GM23338 (cell line): ENCODE measurements around the gene ZNF283. TPM values are rescaled to one million over a fixed set of nuclear protein-coding genes. Genes with fewer than 3 reads are reported as not detected.

Experiments used
- ATAC-seq: fragments of 200-7000 bp; cut with Tn5 transposase; 3 replicates; pipeline ENCODE4 v1.9.1; 2020
- DNase-seq: peaks from one replicate; pipeline ENCODE4 v3.0.0-alpha.2; 2015; ENCODE audit warnings: low spot score
- H2AFZ ChIP-seq: fragments of 200-600 bp; sonication (generic); 2 replicates; pipeline ENCODE4 v1.8.0; 2016; ENCODE audit warnings: antibody characterized with exemption, mild to moderate bottlenecking, moderate library complexity
- H3F3A ChIP-seq: fragments of 200-600 bp; sonication (generic); replicated peaks from 2 replicates; pipeline ENCODE4 v1.8.0; 2017; ENCODE audit warnings: antibody characterized with exemption, mixed run types, low read depth
- H3K27ac ChIP-seq: fragments of 200-600 bp; sonication (generic); 2 replicates; pipeline ENCODE4 v1.6.1; 2016; ENCODE audit warnings: low read depth
- H3K27me3 ChIP-seq: fragments of 200-600 bp; sonication (generic); 2 replicates; pipeline ENCODE4 v1.8.0; 2016; ENCODE audit warnings: mild to moderate bottlenecking, mixed run types, moderate library complexity; ENCODE audit not compliant: insufficient read depth
- H3K36me3 ChIP-seq: fragments of 200-600 bp; sonication (generic); 2 replicates; pipeline ENCODE4 v1.8.0; 2016; ENCODE audit warnings: mild to moderate bottlenecking; ENCODE audit not compliant: insufficient read depth
- H3K4me1 ChIP-seq: fragments of 200-600 bp; sonication (generic); 2 replicates; pipeline ENCODE4 v1.8.0; 2016; ENCODE audit warnings: mild to moderate bottlenecking, moderate library complexity; ENCODE audit not compliant: insufficient read depth
- H3K4me2 ChIP-seq: fragments of 200-600 bp; sonication (generic); 2 replicates; pipeline ENCODE4 v1.7.1; 2017; ENCODE audit warnings: mixed run types
- H3K4me3 ChIP-seq: fragments of 200-600 bp; sonication (generic); 2 replicates; pipeline ENCODE4 v1.6.1; 2016; ENCODE audit warnings: mixed run types
- H3K79me2 ChIP-seq: fragments of 200-600 bp; sonication (generic); replicated peaks from 2 replicates; pipeline ENCODE4 v1.8.0; 2017; ENCODE audit warnings: mild to moderate bottlenecking; ENCODE audit not compliant: insufficient read depth
- H3K9me2 ChIP-seq: fragments of 200-600 bp; sonication (generic); 2 replicates; pipeline ENCODE4 v1.8.0; 2017; ENCODE audit not compliant: insufficient read depth
- H4K20me1 ChIP-seq: fragments of 200-600 bp; sonication (generic); replicated peaks from 2 replicates; pipeline ENCODE4 v1.8.0; 2017; ENCODE audit warnings: mild to moderate bottlenecking; ENCODE audit not compliant: insufficient read depth
- H3K27ac Mint-ChIP-seq: 2 replicates; pipeline ENCODE4 v1.8.0; 2020; ENCODE audit warnings: inconsistent platforms, mild to moderate bottlenecking, moderate library complexity, mixed read lengths
- H3K27me3 Mint-ChIP-seq: 3 replicates; pipeline ENCODE4 v1.8.0; 2022; ENCODE audit warnings: low read depth, mild to moderate bottlenecking, moderate library complexity, mixed read lengths, inconsistent platforms; ENCODE audit not compliant: insufficient read depth, poor library complexity
- H3K36me3 Mint-ChIP-seq: 3 replicates; pipeline ENCODE4 v1.8.0; 2021; ENCODE audit warnings: low read depth, mild to moderate bottlenecking, inconsistent platforms, moderate library complexity, mixed read lengths
- H3K4me1 Mint-ChIP-seq: 3 replicates; pipeline ENCODE4 v1.8.0; 2020; ENCODE audit warnings: mild to moderate bottlenecking, inconsistent platforms, mixed read lengths
- H3K4me3 Mint-ChIP-seq: 3 replicates; pipeline ENCODE4 v1.8.0; 2021; ENCODE audit warnings: moderate library complexity, mild to moderate bottlenecking, inconsistent platforms, mixed read lengths
- H3K9me3 Mint-ChIP-seq: 3 replicates; pipeline ENCODE4 v1.8.0; 2020; ENCODE audit warnings: moderate library complexity, mild to moderate bottlenecking, inconsistent platforms, mixed read lengths
- CREB1 ChIP-seq: fragments of 250-450 bp; sonication (Bioruptor Pico); IDR thresholded peaks from 2 replicates; pipeline ENCODE4 v1.5.0; 2020; ENCODE audit warnings: low read depth, mild to moderate bottlenecking, moderate library complexity
- EZH2 ChIP-seq: fragments of 200-600 bp; sonication (generic); IDR thresholded peaks from one replicate; pipeline ENCODE4 v1.8.0; 2017; ENCODE audit warnings: antibody characterized with exemption, mild to moderate bottlenecking, low read depth; ENCODE audit not compliant: unreplicated experiment
- EZH2phosphoT487 ChIP-seq: fragments of 200-600 bp; sonication (generic); IDR thresholded peaks from one replicate; pipeline ENCODE4 v1.8.1; 2018; ENCODE audit warnings: antibody characterized with exemption; ENCODE audit not compliant: unreplicated experiment
- JUNB ChIP-seq: IDR thresholded peaks from one replicate; pipeline ENCODE4 v1.6.1; 2016; ENCODE audit warnings: antibody characterized with exemption; ENCODE audit not compliant: unreplicated experiment
- NANOG ChIP-seq: IDR thresholded peaks from 2 replicates; pipeline ENCODE4 v1.6.1; 2016; ENCODE audit warnings: antibody characterized with exemption, borderline replicate concordance
- POLR2AphosphoS5 ChIP-seq: IDR thresholded peaks from 2 replicates; pipeline ENCODE4 v1.6.1; 2016; ENCODE audit warnings: antibody characterized with exemption, low read depth
- STAT1 ChIP-seq: IDR thresholded peaks from one replicate; pipeline ENCODE4 v1.6.1; 2016; ENCODE audit warnings: antibody characterized with exemption; ENCODE audit not compliant: unreplicated experiment
- ZNF114 ChIP-seq: fragments of 250-450 bp; sonication (Bioruptor Pico); IDR thresholded peaks from 2 replicates; pipeline ENCODE4 v1.5.0; 2020; ENCODE audit warnings: mild to moderate bottlenecking, moderate library complexity
- ZNF331 ChIP-seq: fragments of 250-450 bp; sonication (Bioruptor Pico); IDR thresholded peaks from 2 replicates; pipeline ENCODE4 v1.5.0; 2020; ENCODE audit warnings: low read depth, mild to moderate bottlenecking, moderate library complexity
- polyA plus RNA-seq: library from polyadenylated mRNA; unstranded; fragments of >200 nt; fragmentation: Nextera tagmentation; extraction: Ambion mirVana; gene quantifications from 2 replicates; pipeline ENCODE4 v1.2.1, GENCODE V29; 2016
- total RNA-seq: library from RNA; depleted of rRNA; stranded (reverse); fragments of >200 nt; shearing (Covaris generic); gene quantifications from 2 replicates; pipeline ENCODE4 v1.2.3, GENCODE V29; 2014
- TF ChIP-seq, protein P1 (sequence below): IDR thresholded peaks from one replicate; pipeline ENCODE4 v1.6.1; 2018; ENCODE audit warnings: antibody characterized with exemption; ENCODE audit not compliant: unreplicated experiment
- TF ChIP-seq, protein P2 (sequence below): IDR thresholded peaks from 2 replicates; pipeline ENCODE4 v1.6.1; 2016; ENCODE audit warnings: antibody characterized with exemption
- TF ChIP-seq, protein P3 (sequence below), 2 experiments: fragments of 200-600 bp in 1 of 2; sonication (generic) in 1 of 2; conservative IDR thresholded peaks; 2 replicates each; pipeline versions ENCODE4 v1.5.1 to v1.6.1; 2016 to 2017; ENCODE audit warnings: antibody characterized with exemption in 2 of 2, low read depth in 2 of 2, mild to moderate bottlenecking in 2 of 2, moderate library complexity in 1 of 2
- TF ChIP-seq, protein P4 (sequence below): fragments of 250-450 bp; sonication (Bioruptor Pico); IDR thresholded peaks from 2 replicates; pipeline ENCODE4 v1.5.0; 2020; ENCODE audit warnings: mild to moderate bottlenecking, moderate library complexity

Gene ZNF283
- total and polyA plus RNA-seq, 2 experiments from 2014 or later = 3.1 to 12.0 TPM

DNA sequence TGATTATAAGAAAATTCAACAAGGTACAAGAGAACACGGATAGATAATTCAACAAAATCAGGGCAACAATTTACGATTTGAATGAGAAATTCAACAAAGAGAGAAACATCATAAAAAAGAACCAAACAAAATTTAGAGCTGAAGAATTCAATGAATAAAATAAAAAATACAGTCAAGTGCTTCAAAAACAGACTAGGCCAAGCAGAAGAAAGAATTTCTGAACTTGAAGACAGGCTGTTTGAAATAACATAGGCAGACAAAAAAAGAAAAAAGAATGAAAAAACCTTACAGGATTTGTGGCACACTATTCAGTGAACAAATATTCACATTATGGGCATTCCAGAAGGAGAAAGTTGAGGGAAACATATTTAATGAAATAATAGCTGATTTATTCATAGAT is 31.1 kb downstream of the ZNF283 start:
- Histone ChIP-seq H3K27me3 (no peaks in the 10 kb centered on the region), H3K4me1 (no peaks in the 10 kb centered on the region), H2AFZ (no peak overlapping the region), H3K9me2 (no peaks in the 10 kb centered on the region), H4K20me1 (no peaks in the 10 kb centered on the region), H3K27ac (no peak overlapping the region), H3F3A (no peaks in the 10 kb centered on the region), H3K36me3 (peaks cover 4% of the 10 kb centered on the region; the same call in 1 of the 2 replicates), H3K4me3 (no peak overlapping the region), H3K4me2 (no peak overlapping the region), H3K79me2 (no peaks in the 10 kb centered on the region)
- ATAC-seq (no peak), DNase-seq (no peak)
- H3K4me1 Mint-ChIP-seq = no peaks in the 10 kb centered on the region
- H3K9me3 Mint-ChIP-seq = peaks cover 89% of the 10 kb centered on the region
- peaks cover 25% of the 10 kb centered on the region for H3K36me3 Mint-ChIP-seq
- TF ChIP-seq NANOG (no peak), EZH2 (no peak), ZNF331 (CRISPR knock-in tag) (no peak), POLR2AphosphoS5 (no peak), STAT1 (no peak), JUNB (no peak), ZNF114 (CRISPR knock-in tag) (no peak), CREB1 (CRISPR knock-in tag) (no peak), EZH2phosphoT487 (no peak)
- TF ChIP-seq, protein P1, sequence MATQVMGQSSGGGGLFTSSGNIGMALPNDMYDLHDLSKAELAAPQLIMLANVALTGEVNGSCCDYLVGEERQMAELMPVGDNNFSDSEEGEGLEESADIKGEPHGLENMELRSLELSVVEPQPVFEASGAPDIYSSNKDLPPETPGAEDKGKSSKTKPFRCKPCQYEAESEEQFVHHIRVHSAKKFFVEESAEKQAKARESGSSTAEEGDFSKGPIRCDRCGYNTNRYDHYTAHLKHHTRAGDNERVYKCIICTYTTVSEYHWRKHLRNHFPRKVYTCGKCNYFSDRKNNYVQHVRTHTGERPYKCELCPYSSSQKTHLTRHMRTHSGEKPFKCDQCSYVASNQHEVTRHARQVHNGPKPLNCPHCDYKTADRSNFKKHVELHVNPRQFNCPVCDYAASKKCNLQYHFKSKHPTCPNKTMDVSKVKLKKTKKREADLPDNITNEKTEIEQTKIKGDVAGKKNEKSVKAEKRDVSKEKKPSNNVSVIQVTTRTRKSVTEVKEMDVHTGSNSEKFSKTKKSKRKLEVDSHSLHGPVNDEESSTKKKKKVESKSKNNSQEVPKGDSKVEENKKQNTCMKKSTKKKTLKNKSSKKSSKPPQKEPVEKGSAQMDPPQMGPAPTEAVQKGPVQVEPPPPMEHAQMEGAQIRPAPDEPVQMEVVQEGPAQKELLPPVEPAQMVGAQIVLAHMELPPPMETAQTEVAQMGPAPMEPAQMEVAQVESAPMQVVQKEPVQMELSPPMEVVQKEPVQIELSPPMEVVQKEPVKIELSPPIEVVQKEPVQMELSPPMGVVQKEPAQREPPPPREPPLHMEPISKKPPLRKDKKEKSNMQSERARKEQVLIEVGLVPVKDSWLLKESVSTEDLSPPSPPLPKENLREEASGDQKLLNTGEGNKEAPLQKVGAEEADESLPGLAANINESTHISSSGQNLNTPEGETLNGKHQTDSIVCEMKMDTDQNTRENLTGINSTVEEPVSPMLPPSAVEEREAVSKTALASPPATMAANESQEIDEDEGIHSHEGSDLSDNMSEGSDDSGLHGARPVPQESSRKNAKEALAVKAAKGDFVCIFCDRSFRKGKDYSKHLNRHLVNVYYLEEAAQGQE = no peak
- TF ChIP-seq, protein P2, sequence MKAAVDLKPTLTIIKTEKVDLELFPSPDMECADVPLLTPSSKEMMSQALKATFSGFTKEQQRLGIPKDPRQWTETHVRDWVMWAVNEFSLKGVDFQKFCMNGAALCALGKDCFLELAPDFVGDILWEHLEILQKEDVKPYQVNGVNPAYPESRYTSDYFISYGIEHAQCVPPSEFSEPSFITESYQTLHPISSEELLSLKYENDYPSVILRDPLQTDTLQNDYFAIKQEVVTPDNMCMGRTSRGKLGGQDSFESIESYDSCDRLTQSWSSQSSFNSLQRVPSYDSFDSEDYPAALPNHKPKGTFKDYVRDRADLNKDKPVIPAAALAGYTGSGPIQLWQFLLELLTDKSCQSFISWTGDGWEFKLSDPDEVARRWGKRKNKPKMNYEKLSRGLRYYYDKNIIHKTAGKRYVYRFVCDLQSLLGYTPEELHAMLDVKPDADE = no peak
- TF ChIP-seq, protein P3, sequence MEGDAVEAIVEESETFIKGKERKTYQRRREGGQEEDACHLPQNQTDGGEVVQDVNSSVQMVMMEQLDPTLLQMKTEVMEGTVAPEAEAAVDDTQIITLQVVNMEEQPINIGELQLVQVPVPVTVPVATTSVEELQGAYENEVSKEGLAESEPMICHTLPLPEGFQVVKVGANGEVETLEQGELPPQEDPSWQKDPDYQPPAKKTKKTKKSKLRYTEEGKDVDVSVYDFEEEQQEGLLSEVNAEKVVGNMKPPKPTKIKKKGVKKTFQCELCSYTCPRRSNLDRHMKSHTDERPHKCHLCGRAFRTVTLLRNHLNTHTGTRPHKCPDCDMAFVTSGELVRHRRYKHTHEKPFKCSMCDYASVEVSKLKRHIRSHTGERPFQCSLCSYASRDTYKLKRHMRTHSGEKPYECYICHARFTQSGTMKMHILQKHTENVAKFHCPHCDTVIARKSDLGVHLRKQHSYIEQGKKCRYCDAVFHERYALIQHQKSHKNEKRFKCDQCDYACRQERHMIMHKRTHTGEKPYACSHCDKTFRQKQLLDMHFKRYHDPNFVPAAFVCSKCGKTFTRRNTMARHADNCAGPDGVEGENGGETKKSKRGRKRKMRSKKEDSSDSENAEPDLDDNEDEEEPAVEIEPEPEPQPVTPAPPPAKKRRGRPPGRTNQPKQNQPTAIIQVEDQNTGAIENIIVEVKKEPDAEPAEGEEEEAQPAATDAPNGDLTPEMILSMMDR (conservative IDR thresholded peaks at IDR 0.05; ENCODE audit: low read depth in 2 of 2) = no peak
- TF ChIP-seq, protein P4, sequence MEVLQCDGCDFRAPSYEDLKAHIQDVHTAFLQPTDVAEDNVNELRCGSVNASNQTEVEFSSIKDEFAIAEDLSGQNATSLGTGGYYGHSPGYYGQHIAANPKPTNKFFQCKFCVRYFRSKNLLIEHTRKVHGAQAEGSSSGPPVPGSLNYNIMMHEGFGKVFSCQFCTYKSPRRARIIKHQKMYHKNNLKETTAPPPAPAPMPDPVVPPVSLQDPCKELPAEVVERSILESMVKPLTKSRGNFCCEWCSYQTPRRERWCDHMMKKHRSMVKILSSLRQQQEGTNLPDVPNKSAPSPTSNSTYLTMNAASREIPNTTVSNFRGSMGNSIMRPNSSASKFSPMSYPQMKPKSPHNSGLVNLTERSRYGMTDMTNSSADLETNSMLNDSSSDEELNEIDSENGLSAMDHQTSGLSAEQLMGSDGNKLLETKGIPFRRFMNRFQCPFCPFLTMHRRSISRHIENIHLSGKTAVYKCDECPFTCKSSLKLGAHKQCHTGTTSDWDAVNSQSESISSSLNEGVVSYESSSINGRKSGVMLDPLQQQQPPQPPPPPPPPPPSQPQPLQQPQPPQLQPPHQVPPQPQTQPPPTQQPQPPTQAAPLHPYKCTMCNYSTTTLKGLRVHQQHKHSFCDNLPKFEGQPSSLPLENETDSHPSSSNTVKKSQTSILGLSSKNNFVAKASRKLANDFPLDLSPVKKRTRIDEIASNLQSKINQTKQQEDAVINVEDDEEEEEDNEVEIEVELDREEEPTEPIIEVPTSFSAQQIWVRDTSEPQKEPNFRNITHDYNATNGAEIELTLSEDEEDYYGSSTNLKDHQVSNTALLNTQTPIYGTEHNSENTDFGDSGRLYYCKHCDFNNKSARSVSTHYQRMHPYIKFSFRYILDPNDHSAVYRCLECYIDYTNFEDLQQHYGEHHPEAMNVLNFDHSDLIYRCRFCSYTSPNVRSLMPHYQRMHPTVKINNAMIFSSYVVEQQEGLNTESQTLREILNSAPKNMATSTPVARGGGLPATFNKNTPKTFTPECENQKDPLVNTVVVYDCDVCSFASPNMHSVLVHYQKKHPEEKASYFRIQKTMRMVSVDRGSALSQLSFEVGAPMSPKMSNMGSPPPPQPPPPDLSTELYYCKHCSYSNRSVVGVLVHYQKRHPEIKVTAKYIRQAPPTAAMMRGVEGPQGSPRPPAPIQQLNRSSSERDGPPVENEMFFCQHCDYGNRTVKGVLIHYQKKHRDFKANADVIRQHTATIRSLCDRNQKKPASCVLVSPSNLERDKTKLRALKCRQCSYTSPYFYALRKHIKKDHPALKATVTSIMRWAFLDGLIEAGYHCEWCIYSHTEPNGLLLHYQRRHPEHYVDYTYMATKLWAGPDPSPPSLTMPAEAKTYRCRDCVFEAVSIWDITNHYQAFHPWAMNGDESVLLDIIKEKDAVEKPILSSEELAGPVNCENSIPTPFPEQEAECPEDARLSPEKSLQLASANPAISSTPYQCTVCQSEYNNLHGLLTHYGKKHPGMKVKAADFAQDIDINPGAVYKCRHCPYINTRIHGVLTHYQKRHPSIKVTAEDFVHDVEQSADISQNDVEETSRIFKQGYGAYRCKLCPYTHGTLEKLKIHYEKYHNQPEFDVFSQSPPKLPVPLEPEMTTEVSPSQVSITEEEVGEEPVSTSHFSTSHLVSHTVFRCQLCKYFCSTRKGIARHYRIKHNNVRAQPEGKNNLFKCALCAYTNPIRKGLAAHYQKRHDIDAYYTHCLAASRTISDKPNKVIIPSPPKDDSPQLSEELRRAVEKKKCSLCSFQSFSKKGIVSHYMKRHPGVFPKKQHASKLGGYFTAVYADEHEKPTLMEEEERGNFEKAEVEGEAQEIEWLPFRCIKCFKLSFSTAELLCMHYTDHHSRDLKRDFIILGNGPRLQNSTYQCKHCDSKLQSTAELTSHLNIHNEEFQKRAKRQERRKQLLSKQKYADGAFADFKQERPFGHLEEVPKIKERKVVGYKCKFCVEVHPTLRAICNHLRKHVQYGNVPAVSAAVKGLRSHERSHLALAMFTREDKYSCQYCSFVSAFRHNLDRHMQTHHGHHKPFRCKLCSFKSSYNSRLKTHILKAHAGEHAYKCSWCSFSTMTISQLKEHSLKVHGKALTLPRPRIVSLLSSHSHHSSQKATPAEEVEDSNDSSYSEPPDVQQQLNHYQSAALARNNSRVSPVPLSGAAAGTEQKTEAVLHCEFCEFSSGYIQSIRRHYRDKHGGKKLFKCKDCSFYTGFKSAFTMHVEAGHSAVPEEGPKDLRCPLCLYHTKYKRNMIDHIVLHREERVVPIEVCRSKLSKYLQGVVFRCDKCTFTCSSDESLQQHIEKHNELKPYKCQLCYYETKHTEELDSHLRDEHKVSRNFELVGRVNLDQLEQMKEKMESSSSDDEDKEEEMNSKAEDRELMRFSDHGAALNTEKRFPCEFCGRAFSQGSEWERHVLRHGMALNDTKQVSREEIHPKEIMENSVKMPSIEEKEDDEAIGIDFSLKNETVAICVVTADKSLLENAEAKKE (CRISPR knock-in tag) = no peak
- H3K27ac Mint-ChIP-seq = no peak overlapping the region
- H3K4me3 Mint-ChIP-seq = no peak overlapping the region
- no peaks in the 10 kb centered on the region for H3K27me3 Mint-ChIP-seq
